Cardiac muscle cell (in vitro differentiated cells and primary cell): ENCODE measurements around the gene ANXA1. TPM values are rescaled to one million over a fixed set of nuclear protein-coding genes. Genes with fewer than 3 reads are reported as not detected.

ENCODE experiments used
- DNase-seq, 2 donors: peaks; one replicate each; pipeline versions ENCODE4 v3.0.0 to v3.0.0-alpha.2; 2010 to 2017; ENCODE audit warnings: low read depth in 1 of 2, low spot score in 1 of 2
- H3K27ac ChIP-seq: fragments of 200-600 bp; sonication (generic); 2 replicates; pipeline ENCODE4 v1.5.1; 2016
- H3K27me3 ChIP-seq: fragments of 200-600 bp; sonication (generic); 2 replicates; pipeline ENCODE4 v1.6.0; 2016; ENCODE audit warnings: control low read depth
- H3K36me3 ChIP-seq: fragments of 200-600 bp; sonication (generic); 2 replicates; pipeline ENCODE4 v1.5.1; 2016; ENCODE audit warnings: control low read depth
- H3K4me1 ChIP-seq: fragments of 200-600 bp; sonication (generic); 2 replicates; pipeline ENCODE4 v1.8.1; 2017; ENCODE audit warnings: low read depth, mild to moderate bottlenecking, mixed run types
- H3K4me3 ChIP-seq: fragments of 200-600 bp; sonication (generic); 2 replicates; pipeline ENCODE4 v1.5.1; 2016; ENCODE audit warnings: mild to moderate bottlenecking
- H3K9me3 ChIP-seq: fragments of 200-600 bp; sonication (generic); 2 replicates; pipeline ENCODE4 v1.5.1; 2017; ENCODE audit warnings: low read depth, mild to moderate bottlenecking, control low read depth
- polyA plus RNA-seq: library from polyadenylated mRNA; unstranded; fragments of >200 nt; fragmentation: Nextera tagmentation; extraction: Ambion mirVana; gene quantifications from 2 replicates; pipeline ENCODE4 v1.2.1, GENCODE V29; 2016
- total RNA-seq: library from RNA; depleted of rRNA; stranded (reverse); fragments of >200 nt; gene quantifications from 2 replicates; pipeline ENCODE4 v1.2.3, GENCODE V29; 2016
- TF ChIP-seq, protein P1 (sequence below): IDR thresholded peaks from 2 replicates; pipeline ENCODE4 v1.5.1; 2012; ENCODE audit warnings: low read depth, mild to moderate bottlenecking, low read length

ANXA1 gene
- total and polyA plus RNA-seq, 2 experiments from 2014 or later: 1.2 to 13.7 TPM

DNA sequence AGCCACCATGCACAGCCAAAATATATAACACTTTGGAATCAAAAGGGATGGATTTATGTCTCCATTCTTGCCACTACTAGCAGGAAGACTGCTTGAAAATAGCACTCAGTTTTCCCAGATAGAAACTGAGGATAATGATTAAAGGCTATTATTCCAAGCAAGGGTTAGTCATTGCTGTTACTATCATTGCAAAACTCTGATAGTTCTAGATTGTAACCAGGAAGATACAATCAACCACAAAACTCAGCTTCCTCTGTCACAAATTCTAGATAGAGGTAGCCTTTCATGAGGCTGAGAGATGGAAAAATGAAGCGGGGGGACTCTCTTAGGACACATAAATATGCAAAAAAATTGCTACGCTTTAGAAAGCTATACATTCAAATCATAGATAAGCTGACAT lies 3.1 kb downstream of the ANXA1 start:
- H3K4me1 ChIP-seq: peaks cover 4% of the 10 kb centered on the region
- H3K27ac ChIP-seq: no peak overlapping the region
- TF ChIP-seq, protein P1, sequence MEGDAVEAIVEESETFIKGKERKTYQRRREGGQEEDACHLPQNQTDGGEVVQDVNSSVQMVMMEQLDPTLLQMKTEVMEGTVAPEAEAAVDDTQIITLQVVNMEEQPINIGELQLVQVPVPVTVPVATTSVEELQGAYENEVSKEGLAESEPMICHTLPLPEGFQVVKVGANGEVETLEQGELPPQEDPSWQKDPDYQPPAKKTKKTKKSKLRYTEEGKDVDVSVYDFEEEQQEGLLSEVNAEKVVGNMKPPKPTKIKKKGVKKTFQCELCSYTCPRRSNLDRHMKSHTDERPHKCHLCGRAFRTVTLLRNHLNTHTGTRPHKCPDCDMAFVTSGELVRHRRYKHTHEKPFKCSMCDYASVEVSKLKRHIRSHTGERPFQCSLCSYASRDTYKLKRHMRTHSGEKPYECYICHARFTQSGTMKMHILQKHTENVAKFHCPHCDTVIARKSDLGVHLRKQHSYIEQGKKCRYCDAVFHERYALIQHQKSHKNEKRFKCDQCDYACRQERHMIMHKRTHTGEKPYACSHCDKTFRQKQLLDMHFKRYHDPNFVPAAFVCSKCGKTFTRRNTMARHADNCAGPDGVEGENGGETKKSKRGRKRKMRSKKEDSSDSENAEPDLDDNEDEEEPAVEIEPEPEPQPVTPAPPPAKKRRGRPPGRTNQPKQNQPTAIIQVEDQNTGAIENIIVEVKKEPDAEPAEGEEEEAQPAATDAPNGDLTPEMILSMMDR: no peak
- H3K27me3 ChIP-seq: no peaks in the 10 kb centered on the region
- no peak overlapping the region for H3K4me3 ChIP-seq
- no peaks in the 10 kb centered on the region for H3K36me3 ChIP-seq
- DNase-seq: no peak
- H3K9me3 ChIP-seq: no peaks in the 10 kb centered on the region

GRCh38 chr9:73155377-73155776 lies 3.7 kb downstream of the ANXA1 start:
- no peak overlapping the region for H3K27ac ChIP-seq
- DNase-seq: no peak
- TF ChIP-seq, protein P1: no peak
- H3K4me1 ChIP-seq: peaks cover 4% of the 10 kb centered on the region
- H3K36me3 ChIP-seq: no peaks in the 10 kb centered on the region
- H3K4me3 ChIP-seq: no peak overlapping the region
- no peaks in the 10 kb centered on the region for H3K9me3 ChIP-seq
- no peaks in the 10 kb centered on the region for H3K27me3 ChIP-seq

- Histone ChIP-seq H3K27ac (no peak overlapping the region), H3K9me3 (no peaks in the 10 kb centered on the region), H3K27me3 (no peaks in the 10 kb centered on the region), H3K4me1 (peaks cover 4% of the 10 kb centered on the region), H3K4me3 (no peak overlapping the region), H3K36me3 (no peaks in the 10 kb centered on the region)
- TF ChIP-seq, protein P1: no peak
- DNase-seq: no peak
These were observed 4.6 kb downstream of the ANXA1 start for GRCh38 chr9:73155968-73156864.

GRCh38 chr9:73156865-73157187 lies 5.2 kb downstream of the ANXA1 start:
- H3K36me3 ChIP-seq: no peaks in the 10 kb centered on the region
- TF ChIP-seq, protein P1: no peak

GRCh38 chr9:73157811-73158210 lies 6.1 kb downstream of the ANXA1 start:
- no peaks in the 10 kb centered on the region for H3K27me3 ChIP-seq
- no peak overlapping the region for H3K27ac ChIP-seq
- H3K4me1 ChIP-seq: peaks cover under 1% of the 10 kb centered on the region
- no peak for DNase-seq
- TF ChIP-seq, protein P1: no peak
- H3K36me3 ChIP-seq: no peaks in the 10 kb centered on the region
- no peaks in the 10 kb centered on the region for H3K9me3 ChIP-seq
- H3K4me3 ChIP-seq: no peak overlapping the region

More at GRCh38 chr9:73156865-73157187, 5.2 kb downstream of the ANXA1 start:
- peaks cover 4% of the 10 kb centered on the region for H3K4me1 ChIP-seq
- no peaks in the 10 kb centered on the region for H3K27me3 ChIP-seq
- H3K27ac ChIP-seq: no peak overlapping the region
- no peak for DNase-seq
- no peak overlapping the region for H3K4me3 ChIP-seq
- no peaks in the 10 kb centered on the region for H3K9me3 ChIP-seq
